ENCODE data around the gene MMP3.
"Not testable (repeated sequence)": the region's sequence is repeated elsewhere in the genome, so short reads cannot be mapped to it uniquely, and the experiment has no call there.

The MMP3 gene

DNA sequence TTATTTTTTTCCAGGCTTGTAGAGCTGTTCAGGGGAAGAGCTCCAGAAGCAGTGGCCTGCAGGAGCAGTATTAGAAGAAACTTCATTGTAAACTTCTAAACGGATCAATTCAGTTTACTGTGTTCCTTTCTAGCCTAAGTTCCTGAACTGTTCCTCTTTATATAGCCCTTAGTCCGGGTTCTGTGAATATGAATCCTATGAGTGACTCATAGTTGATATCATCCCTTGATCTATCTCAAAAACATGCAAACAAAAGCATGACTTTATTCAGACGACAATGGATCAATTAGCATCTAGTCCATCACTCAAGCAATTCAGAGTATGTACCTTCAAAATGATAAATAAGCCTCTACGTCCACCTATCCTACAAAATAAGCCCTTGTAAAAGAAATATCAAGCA lies 31.4 kb upstream of the MMP3 start, which contains the start of gene MMP12:
Gene MMP12 (minus strand): TSS at position 131 of the 400 bp plus-strand sequence. CDS start 45 bp downstream, at position 86.
- Histone ChIP-seq H3K27ac (ENCODE audit: low read length) (no peak within 1 kb of the TSS), H3K36me3 (ENCODE audit: insufficient read depth, low read length) (no peaks in the 10 kb centered on the region), H3K27me3 (ENCODE audit: insufficient read depth, low read length, poor library complexity) (no peaks in the 10 kb centered on the region), H3K79me2 (ENCODE audit: insufficient read depth, low read length) (no peaks in the 10 kb centered on the region), H2AFZ (ENCODE audit: low read depth, low read length) (no peak within 1 kb of the TSS), H3K4me1 (ENCODE audit: insufficient read depth, low read length) (no peaks in the 10 kb centered on the region), H3K9me3 (ENCODE audit: insufficient read depth, low read length, severe bottlenecking) (no peaks in the 10 kb centered on the region), H4K20me1 (ENCODE audit: insufficient read depth, low read length) (no peaks in the 10 kb centered on the region), H3K4me2 (ENCODE audit: insufficient read depth, low read length) (no peak within 1 kb of the TSS), H3K9ac (ENCODE audit: low read depth, low read length) (no peak within 1 kb of the TSS), H3K4me3 (ENCODE audit: low read depth in 1 of 2, low read length in 2 of 2) (no peak within 1 kb of the TSS)
- DNase-seq (no peak), ATAC-seq (ENCODE audit: insufficient read depth, low read depth) (no peak)
- TF ChIP-seq, protein P1, sequence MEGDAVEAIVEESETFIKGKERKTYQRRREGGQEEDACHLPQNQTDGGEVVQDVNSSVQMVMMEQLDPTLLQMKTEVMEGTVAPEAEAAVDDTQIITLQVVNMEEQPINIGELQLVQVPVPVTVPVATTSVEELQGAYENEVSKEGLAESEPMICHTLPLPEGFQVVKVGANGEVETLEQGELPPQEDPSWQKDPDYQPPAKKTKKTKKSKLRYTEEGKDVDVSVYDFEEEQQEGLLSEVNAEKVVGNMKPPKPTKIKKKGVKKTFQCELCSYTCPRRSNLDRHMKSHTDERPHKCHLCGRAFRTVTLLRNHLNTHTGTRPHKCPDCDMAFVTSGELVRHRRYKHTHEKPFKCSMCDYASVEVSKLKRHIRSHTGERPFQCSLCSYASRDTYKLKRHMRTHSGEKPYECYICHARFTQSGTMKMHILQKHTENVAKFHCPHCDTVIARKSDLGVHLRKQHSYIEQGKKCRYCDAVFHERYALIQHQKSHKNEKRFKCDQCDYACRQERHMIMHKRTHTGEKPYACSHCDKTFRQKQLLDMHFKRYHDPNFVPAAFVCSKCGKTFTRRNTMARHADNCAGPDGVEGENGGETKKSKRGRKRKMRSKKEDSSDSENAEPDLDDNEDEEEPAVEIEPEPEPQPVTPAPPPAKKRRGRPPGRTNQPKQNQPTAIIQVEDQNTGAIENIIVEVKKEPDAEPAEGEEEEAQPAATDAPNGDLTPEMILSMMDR (IDR thresholded peaks at IDR 0.05; ENCODE audit: borderline replicate concordance, extremely low read depth, low read length, poor library complexity, severe bottlenecking): no peak
- no peak for TF ChIP-seq EZH2 (IDR thresholded peaks at IDR 0.05; ENCODE audit: borderline replicate concordance, low read depth, low read length, severe bottlenecking)

DNA sequence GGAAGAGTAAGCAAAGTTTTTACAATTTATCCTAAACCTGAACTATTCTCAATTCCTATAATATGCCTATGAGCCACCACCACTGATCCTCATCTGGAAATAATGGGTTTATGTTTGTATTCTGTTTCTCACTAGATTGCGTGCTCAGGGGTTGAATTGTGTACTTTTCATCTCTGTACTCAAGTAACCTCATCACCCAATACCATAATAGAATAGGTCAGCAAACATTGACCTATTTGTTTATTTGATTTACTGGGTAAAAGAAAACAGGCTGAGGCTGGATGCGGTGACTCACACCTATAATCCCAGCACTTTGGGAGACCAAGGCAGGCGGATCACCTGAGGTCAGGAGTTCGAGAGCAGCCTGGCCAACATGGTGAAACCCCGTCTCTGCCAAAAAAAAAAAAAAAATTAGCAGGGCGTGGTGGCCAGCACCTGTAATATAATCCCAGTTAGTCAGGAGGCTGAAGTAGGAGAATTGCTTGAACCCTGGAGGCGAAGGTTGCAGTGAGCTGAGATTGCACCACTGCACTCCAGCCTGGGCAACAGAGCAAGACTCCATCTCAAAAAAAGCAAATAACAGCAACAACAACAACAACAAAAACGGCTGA lies 26.1 kb upstream of the MMP3 start:
- not testable (repeated sequence) for H3K9ac ChIP-seq (ENCODE audit: low read depth, low read length); H3K4me1 ChIP-seq (ENCODE audit: insufficient read depth, low read length); H2AFZ ChIP-seq (ENCODE audit: low read depth, low read length); H3K27ac ChIP-seq (ENCODE audit: low read length); H3K4me2 ChIP-seq (ENCODE audit: insufficient read depth, low read length); H3K36me3 ChIP-seq (ENCODE audit: insufficient read depth, low read length); H4K20me1 ChIP-seq (ENCODE audit: insufficient read depth, low read length); ATAC-seq (ENCODE audit: insufficient read depth, low read depth); DNase-seq; H3K9me3 ChIP-seq (ENCODE audit: insufficient read depth, low read length, severe bottlenecking); H3K4me3 ChIP-seq (ENCODE audit: low read depth in 1 of 2, low read length in 2 of 2); H3K27me3 ChIP-seq (ENCODE audit: insufficient read depth, low read length, poor library complexity); H3K79me2 ChIP-seq (ENCODE audit: insufficient read depth, low read length)

DNA sequence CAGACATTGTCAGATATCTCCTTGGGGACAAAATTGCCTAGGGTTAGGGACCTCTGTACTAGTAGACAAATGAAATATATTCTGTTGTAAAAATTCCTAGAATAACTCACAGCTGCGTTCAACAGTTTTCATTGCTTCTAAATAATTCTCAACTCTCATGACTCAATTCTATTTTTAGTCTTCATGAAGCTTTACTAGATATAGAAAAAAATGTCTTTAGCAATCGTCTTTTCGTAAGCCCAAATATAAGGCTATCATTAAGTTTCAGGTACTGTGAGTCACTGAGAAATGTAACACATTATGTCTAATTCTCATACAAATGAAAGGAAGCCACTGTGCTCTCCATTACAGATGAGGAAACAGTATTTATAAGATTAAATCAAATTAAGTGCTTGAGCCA lies 24.9 kb upstream of the MMP3 start:
- DNase-seq: no peak
- no peak for ATAC-seq (ENCODE audit: insufficient read depth, low read depth)
- H3K36me3 ChIP-seq (ENCODE audit: insufficient read depth, low read length): no peaks in the 10 kb centered on the region
- H3K27ac ChIP-seq (ENCODE audit: low read length): no peak overlapping the region
- TF ChIP-seq, protein P1 (IDR thresholded peaks at IDR 0.05; ENCODE audit: borderline replicate concordance, extremely low read depth, low read length, poor library complexity, severe bottlenecking): no peak
- no peak for TF ChIP-seq EZH2 (IDR thresholded peaks at IDR 0.05; ENCODE audit: borderline replicate concordance, low read depth, low read length, severe bottlenecking)
- H3K79me2 ChIP-seq (ENCODE audit: insufficient read depth, low read length): no peaks in the 10 kb centered on the region
- no peak overlapping the region for H3K4me2 ChIP-seq (ENCODE audit: insufficient read depth, low read length)
- no peaks in the 10 kb centered on the region for H4K20me1 ChIP-seq (ENCODE audit: insufficient read depth, low read length)
- no peaks in the 10 kb centered on the region for H3K9me3 ChIP-seq (ENCODE audit: insufficient read depth, low read length, severe bottlenecking)
- H2AFZ ChIP-seq (ENCODE audit: low read depth, low read length): no peak overlapping the region
- H3K4me3 ChIP-seq (ENCODE audit: low read depth in 1 of 2, low read length in 2 of 2): no peak overlapping the region
- H3K9ac ChIP-seq (ENCODE audit: low read depth, low read length): no peak overlapping the region
- H3K4me1 ChIP-seq (ENCODE audit: insufficient read depth, low read length): no peaks in the 10 kb centered on the region
- no peaks in the 10 kb centered on the region for H3K27me3 ChIP-seq (ENCODE audit: insufficient read depth, low read length, poor library complexity)

DNA sequence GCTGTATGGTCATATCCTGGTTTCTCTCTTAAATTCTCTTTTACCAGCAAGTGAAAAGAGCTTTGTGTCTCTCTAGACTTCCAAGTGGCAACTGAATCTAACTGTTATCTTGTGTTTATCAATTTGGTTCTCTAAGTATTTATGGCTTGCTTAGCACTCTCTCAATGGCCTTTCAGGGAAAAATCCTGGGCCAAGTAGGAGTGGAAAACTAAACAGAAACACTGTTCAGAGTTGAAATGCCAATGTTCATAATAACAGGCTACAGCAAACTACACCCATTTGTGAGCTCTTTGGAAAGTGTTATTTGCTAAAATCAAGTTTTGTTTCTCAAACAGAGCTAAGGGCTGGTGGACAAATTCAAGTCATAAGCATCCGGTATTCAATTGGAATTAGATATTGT lies 21.3 kb upstream of the MMP3 start:
- DNase-seq (no peak), ATAC-seq (ENCODE audit: insufficient read depth, low read depth) (no peak)
- H3K4me1 ChIP-seq (ENCODE audit: insufficient read depth, low read length): no peaks in the 10 kb centered on the region
- no peak overlapping the region for H3K9ac ChIP-seq (ENCODE audit: low read depth, low read length)
- H3K4me2 ChIP-seq (ENCODE audit: insufficient read depth, low read length): no peak overlapping the region
- no peak overlapping the region for H3K4me3 ChIP-seq (ENCODE audit: low read depth in 1 of 2, low read length in 2 of 2)
- no peaks in the 10 kb centered on the region for H3K36me3 ChIP-seq (ENCODE audit: insufficient read depth, low read length)
- H3K9me3 ChIP-seq (ENCODE audit: insufficient read depth, low read length, severe bottlenecking): no peaks in the 10 kb centered on the region
- H2AFZ ChIP-seq (ENCODE audit: low read depth, low read length): no peak overlapping the region
- H3K27ac ChIP-seq (ENCODE audit: low read length): no peak overlapping the region
- H4K20me1 ChIP-seq (ENCODE audit: insufficient read depth, low read length): no peaks in the 10 kb centered on the region
- no peak for TF ChIP-seq EZH2 (IDR thresholded peaks at IDR 0.05; ENCODE audit: borderline replicate concordance, low read depth, low read length, severe bottlenecking)
- TF ChIP-seq, protein P1 (IDR thresholded peaks at IDR 0.05; ENCODE audit: borderline replicate concordance, extremely low read depth, low read length, poor library complexity, severe bottlenecking): no peak
- H3K27me3 ChIP-seq (ENCODE audit: insufficient read depth, low read length, poor library complexity): no peaks in the 10 kb centered on the region
- no peaks in the 10 kb centered on the region for H3K79me2 ChIP-seq (ENCODE audit: insufficient read depth, low read length)

All from DND-41 (cell line).